Hepatocyte (in vitro differentiated cells): ENCODE measurements around the gene RASA3. TPM values are rescaled to one million over a fixed set of nuclear protein-coding genes. Genes with fewer than 3 reads are reported as not detected.

Experiments
- DNase-seq: peaks from one replicate; pipeline ENCODE4 v3.0.0-alpha.2; 2016; ENCODE audit warnings: low spot score
- H2AFZ ChIP-seq: fragments of 200-600 bp; sonication (generic); 2 replicates; pipeline ENCODE4 v1.6.0; 2016; ENCODE audit warnings: antibody characterized with exemption, mild to moderate bottlenecking
- H3K27ac ChIP-seq: fragments of 200-600 bp; sonication (generic); 2 replicates; pipeline ENCODE4 v1.5.1; 2016; ENCODE audit warnings: mild to moderate bottlenecking
- H3K27me3 ChIP-seq: fragments of 200-600 bp; sonication (generic); 2 replicates; pipeline ENCODE4 v1.6.1; 2016
- H3K36me3 ChIP-seq: fragments of 200-600 bp; sonication (generic); replicated peaks from 2 replicates; pipeline ENCODE4 v1.5.1; 2016; ENCODE audit warnings: low read depth; ENCODE audit not compliant: insufficient read depth
- H3K4me1 ChIP-seq: fragments of 200-600 bp; sonication (generic); 2 replicates; pipeline ENCODE4 v1.5.1; 2016; ENCODE audit warnings: mild to moderate bottlenecking, moderate library complexity; ENCODE audit not compliant: insufficient read depth
- H3K4me2 ChIP-seq: fragments of 200-600 bp; sonication (generic); 2 replicates; pipeline ENCODE4 v1.6.0; 2016
- H3K4me3 ChIP-seq: fragments of 200-600 bp; sonication (generic); 2 replicates; pipeline ENCODE4 v1.5.1; 2016; ENCODE audit warnings: mild to moderate bottlenecking
- H3K79me2 ChIP-seq: fragments of 200-600 bp; sonication (generic); 2 replicates; pipeline ENCODE4 v1.6.0; 2017; ENCODE audit warnings: mild to moderate bottlenecking
- H3K9me2 ChIP-seq: fragments of 200-600 bp; sonication (generic); replicated peaks from 2 replicates; pipeline ENCODE4 v1.6.0; 2017; ENCODE audit warnings: mild to moderate bottlenecking; ENCODE audit not compliant: insufficient read depth
- H3K9me3 ChIP-seq: fragments of 200-600 bp; sonication (generic); 2 replicates; pipeline ENCODE4 v1.5.1; 2016; ENCODE audit warnings: low read depth, mild to moderate bottlenecking
- H4K20me1 ChIP-seq: fragments of 200-600 bp; sonication (generic); 2 replicates; pipeline ENCODE4 v1.6.0; 2016; ENCODE audit warnings: mild to moderate bottlenecking; ENCODE audit not compliant: insufficient read depth, poor library complexity, severe bottlenecking
- CTCF ChIP-seq: fragments of 200-600 bp; sonication (generic); IDR thresholded peaks from 2 replicates; pipeline ENCODE4 v1.5.1; 2016; ENCODE audit warnings: antibody characterized with exemption, mild to moderate bottlenecking; ENCODE audit not compliant: poor library complexity
- EZH2 ChIP-seq: fragments of 200-600 bp; sonication (generic); IDR thresholded peaks from 2 replicates; pipeline ENCODE4 v1.6.1; 2016; ENCODE audit warnings: antibody characterized with exemption, mild to moderate bottlenecking, borderline replicate concordance
- EZH2phosphoT487 ChIP-seq: fragments of 200-600 bp; sonication (generic); IDR thresholded peaks from one replicate; pipeline ENCODE4 v1.6.1; 2018; ENCODE audit warnings: antibody characterized with exemption, mild to moderate bottlenecking, low read depth, moderate library complexity; ENCODE audit not compliant: unreplicated experiment, severe bottlenecking
- WGBS: methylation state at CpG from one replicate; pipeline ENCODE4 v1.1.6; 2016; ENCODE audit warnings: low lambda C conversion rate; ENCODE audit errors: missing lambda C conversion rate; 5-methylcytosine and 5-hydroxymethylcytosine counted together
- polyA plus RNA-seq: library from polyadenylated mRNA; unstranded; fragments of >200 nt; fragmentation: Nextera tagmentation; extraction: Ambion mirVana; gene quantifications from 2 replicates; pipeline ENCODE4 v1.2.1, GENCODE V29; 2016
- total RNA-seq: library from RNA; depleted of rRNA; stranded (reverse); fragments of >200 nt; gene quantifications from 2 replicates; pipeline ENCODE4 v1.2.3, GENCODE V29; 2014

Gene RASA3
- total and polyA plus RNA-seq, 2 experiments from 2014 or later = 5.6 to 6.1 TPM

GRCh38 chr13:113981611-113982295 is 150.7 kb downstream of the RASA3 start:
- H3K4me3 ChIP-seq = no peak overlapping the region
- no peaks in the 10 kb centered on the region for H4K20me1 ChIP-seq
- no peaks in the 10 kb centered on the region for H3K79me2 ChIP-seq
- no peaks in the 10 kb centered on the region for H3K9me3 ChIP-seq
- WGBS = 94% methylated on average over 25 of the region's 28 CpGs
- DNase-seq = no peak
- no peaks in the 10 kb centered on the region for H3K27me3 ChIP-seq
- no peak overlapping the region for H2AFZ ChIP-seq
- H3K4me2 ChIP-seq = no peak overlapping the region
- no peaks in the 10 kb centered on the region for H3K36me3 ChIP-seq
- TF ChIP-seq EZH2 (no peak), EZH2phosphoT487 (no peak)
- H3K4me1 ChIP-seq = no peaks in the 10 kb centered on the region
- H3K9me2 ChIP-seq = no peaks in the 10 kb centered on the region
- H3K27ac ChIP-seq = no peak overlapping the region

- no peaks in the 10 kb centered on the region for H3K27me3 ChIP-seq
- 90% methylated on average over 10 of the region's 16 CpGs for WGBS
- no peaks in the 10 kb centered on the region for H3K36me3 ChIP-seq
- no peak for TF ChIP-seq CTCF
- no peaks in the 10 kb centered on the region for H3K79me2 ChIP-seq
- DNase-seq = no peak
- no peaks in the 10 kb centered on the region for H3K9me3 ChIP-seq
- no peak overlapping the region for H3K4me3 ChIP-seq
- no peak overlapping the region for H3K27ac ChIP-seq
- H3K4me2 ChIP-seq = no peak overlapping the region
- H4K20me1 ChIP-seq = no peaks in the 10 kb centered on the region
- no peaks in the 10 kb centered on the region for H3K9me2 ChIP-seq
- no peak overlapping the region for H2AFZ ChIP-seq
- no peaks in the 10 kb centered on the region for H3K4me1 ChIP-seq
These were observed 151.2 kb downstream of the RASA3 start for GRCh38 chr13:113981194-113981605.

- H4K20me1 ChIP-seq = no peaks in the 10 kb centered on the region
- H3K27me3 ChIP-seq = no peaks in the 10 kb centered on the region
- TF ChIP-seq EZH2phosphoT487 (no peak), EZH2 (no peak), CTCF (no peak)
- no peaks in the 10 kb centered on the region for H3K79me2 ChIP-seq
- DNase-seq = no peak
- no peaks in the 10 kb centered on the region for H3K9me3 ChIP-seq
- WGBS = 96% methylated on average over 12 of the region's 12 CpGs
- H3K36me3 ChIP-seq = no peaks in the 10 kb centered on the region
- H2AFZ ChIP-seq = no peak overlapping the region
- no peak overlapping the region for H3K27ac ChIP-seq
- no peaks in the 10 kb centered on the region for H3K4me1 ChIP-seq
- no peaks in the 10 kb centered on the region for H3K9me2 ChIP-seq
- no peak overlapping the region for H3K4me3 ChIP-seq
- no peak overlapping the region for H3K4me2 ChIP-seq
These were observed 151.8 kb downstream of the RASA3 start for GRCh38 chr13:113980489-113981064.

GRCh38 chr13:113979791-113980471 is 152.5 kb downstream of the RASA3 start:
- no peaks in the 10 kb centered on the region for H3K79me2 ChIP-seq
- 91% methylated on average over 18 of the region's 20 CpGs for WGBS
- no peak overlapping the region for H3K27ac ChIP-seq
- H3K9me3 ChIP-seq = no peaks in the 10 kb centered on the region
- H4K20me1 ChIP-seq = no peaks in the 10 kb centered on the region
- no peak overlapping the region for H2AFZ ChIP-seq
- no peak for DNase-seq
- H3K27me3 ChIP-seq = no peaks in the 10 kb centered on the region
- H3K4me1 ChIP-seq = no peaks in the 10 kb centered on the region
- TF ChIP-seq EZH2 (no peak), CTCF (no peak), EZH2phosphoT487 (no peak)
- H3K4me2 ChIP-seq = no peak overlapping the region
- H3K36me3 ChIP-seq = no peaks in the 10 kb centered on the region
- H3K4me3 ChIP-seq = no peak overlapping the region
- H3K9me2 ChIP-seq = no peaks in the 10 kb centered on the region
